ENCODE results near the gene MTERF4.

- TF ChIP-seq REST (IDR thresholded peaks at IDR 0.05; ENCODE audit: borderline replicate concordance) (no peak), POLR2AphosphoS5 (IDR thresholded peaks at IDR 0.05) (no peak), TAF1 (IDR thresholded peaks at IDR 0.05; ENCODE audit: low read depth) (no peak), EP300 (conservative IDR thresholded peaks at IDR 0.05; ENCODE audit: poor library complexity, severe bottlenecking) (no peak), RAD21 (conservative IDR thresholded peaks at IDR 0.05) (no peak), EZH2 (IDR thresholded peaks at IDR 0.05; ENCODE audit: borderline replicate concordance, insufficient read depth, low read length, poor library complexity, severe bottlenecking) (no peak), SMC3 (conservative IDR thresholded peaks at IDR 0.05; ENCODE audit: poor library complexity) (no peak)
- TF ChIP-seq, protein P1, sequence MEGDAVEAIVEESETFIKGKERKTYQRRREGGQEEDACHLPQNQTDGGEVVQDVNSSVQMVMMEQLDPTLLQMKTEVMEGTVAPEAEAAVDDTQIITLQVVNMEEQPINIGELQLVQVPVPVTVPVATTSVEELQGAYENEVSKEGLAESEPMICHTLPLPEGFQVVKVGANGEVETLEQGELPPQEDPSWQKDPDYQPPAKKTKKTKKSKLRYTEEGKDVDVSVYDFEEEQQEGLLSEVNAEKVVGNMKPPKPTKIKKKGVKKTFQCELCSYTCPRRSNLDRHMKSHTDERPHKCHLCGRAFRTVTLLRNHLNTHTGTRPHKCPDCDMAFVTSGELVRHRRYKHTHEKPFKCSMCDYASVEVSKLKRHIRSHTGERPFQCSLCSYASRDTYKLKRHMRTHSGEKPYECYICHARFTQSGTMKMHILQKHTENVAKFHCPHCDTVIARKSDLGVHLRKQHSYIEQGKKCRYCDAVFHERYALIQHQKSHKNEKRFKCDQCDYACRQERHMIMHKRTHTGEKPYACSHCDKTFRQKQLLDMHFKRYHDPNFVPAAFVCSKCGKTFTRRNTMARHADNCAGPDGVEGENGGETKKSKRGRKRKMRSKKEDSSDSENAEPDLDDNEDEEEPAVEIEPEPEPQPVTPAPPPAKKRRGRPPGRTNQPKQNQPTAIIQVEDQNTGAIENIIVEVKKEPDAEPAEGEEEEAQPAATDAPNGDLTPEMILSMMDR (IDR thresholded peaks at IDR 0.05; ENCODE audit: poor library complexity, severe bottlenecking): no peak
These were observed 39.2 kb upstream of the MTERF4 start for GRCh38 chr2:241141214-241141770.
